ENCODE results near the gene SLC12A6. TPM values are rescaled to one million over a fixed set of nuclear protein-coding genes. Genes with fewer than 3 reads are reported as not detected.
"Not testable (repeated sequence)": the region's sequence is repeated elsewhere in the genome, so short reads cannot be mapped to it uniquely, and the experiment has no call there.

The SLC12A6 gene
- total RNA-seq, 4 donors from 2014 or later, result 32.6 to 47.8 (median 42.1) TPM

DNA sequence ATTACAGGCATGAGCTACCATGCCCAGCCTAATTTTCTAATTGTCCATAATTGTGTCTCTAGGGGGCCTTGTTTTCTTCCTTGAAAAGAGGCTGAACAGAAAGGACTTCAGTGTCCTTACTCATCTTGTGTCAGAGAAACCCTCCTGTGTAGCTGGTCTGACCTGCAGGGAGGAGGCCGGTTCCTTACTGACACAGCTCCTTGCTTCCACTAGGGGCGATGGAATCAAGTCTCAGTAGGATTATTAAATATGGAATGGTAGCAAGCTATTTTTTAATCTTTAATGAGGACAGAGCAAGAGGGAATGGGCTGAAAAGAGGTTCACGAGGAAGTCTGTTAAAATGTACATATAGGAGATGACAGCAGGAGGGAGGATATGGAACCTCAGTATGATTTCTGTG, 20.8 kb upstream of the SLC12A6 start:
- Histone ChIP-seq H3K4me1 (no peaks in the 10 kb centered on the region), H3K4me3 (replicated peaks in 1 of 3) (no peak overlapping the region), H3K9me3 (no peaks in the 10 kb centered on the region), H3K36me3 (no peaks in the 10 kb centered on the region), H3K27ac (no peak overlapping the region), H3K27me3 (no peaks in the 10 kb centered on the region)
- 87 to 88% methylated on average over 3 of the region's 3 CpGs for WGBS, 2 donors
- TF ChIP-seq POLR2A (IDR thresholded peaks at IDR 0.05), result no peak
- TF ChIP-seq, protein P1, sequence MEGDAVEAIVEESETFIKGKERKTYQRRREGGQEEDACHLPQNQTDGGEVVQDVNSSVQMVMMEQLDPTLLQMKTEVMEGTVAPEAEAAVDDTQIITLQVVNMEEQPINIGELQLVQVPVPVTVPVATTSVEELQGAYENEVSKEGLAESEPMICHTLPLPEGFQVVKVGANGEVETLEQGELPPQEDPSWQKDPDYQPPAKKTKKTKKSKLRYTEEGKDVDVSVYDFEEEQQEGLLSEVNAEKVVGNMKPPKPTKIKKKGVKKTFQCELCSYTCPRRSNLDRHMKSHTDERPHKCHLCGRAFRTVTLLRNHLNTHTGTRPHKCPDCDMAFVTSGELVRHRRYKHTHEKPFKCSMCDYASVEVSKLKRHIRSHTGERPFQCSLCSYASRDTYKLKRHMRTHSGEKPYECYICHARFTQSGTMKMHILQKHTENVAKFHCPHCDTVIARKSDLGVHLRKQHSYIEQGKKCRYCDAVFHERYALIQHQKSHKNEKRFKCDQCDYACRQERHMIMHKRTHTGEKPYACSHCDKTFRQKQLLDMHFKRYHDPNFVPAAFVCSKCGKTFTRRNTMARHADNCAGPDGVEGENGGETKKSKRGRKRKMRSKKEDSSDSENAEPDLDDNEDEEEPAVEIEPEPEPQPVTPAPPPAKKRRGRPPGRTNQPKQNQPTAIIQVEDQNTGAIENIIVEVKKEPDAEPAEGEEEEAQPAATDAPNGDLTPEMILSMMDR (IDR thresholded peaks at IDR 0.05), result no peak
- DNase-seq, result no peak
- intact Hi-C loops (cut with DNase I), result no loop called here

DNA sequence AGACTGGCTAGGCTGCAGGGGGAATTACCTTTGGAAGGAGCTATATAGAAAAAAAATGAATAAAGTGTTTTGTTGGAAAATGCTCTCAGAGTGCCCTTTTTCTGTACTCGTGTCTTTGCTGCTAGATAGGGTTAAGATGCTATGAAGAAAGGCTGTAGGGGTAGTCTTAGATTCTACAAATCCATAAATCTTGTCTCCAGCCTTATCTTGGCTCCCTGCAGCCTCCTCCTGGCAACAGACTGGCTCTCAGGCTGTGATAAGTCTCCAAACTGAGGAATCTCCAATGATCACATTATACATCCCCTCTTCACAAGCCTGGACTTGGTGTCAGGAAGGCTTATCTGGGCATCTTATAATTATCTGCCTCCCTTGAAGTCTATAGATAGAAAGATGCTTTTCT, 20.1 kb upstream of the SLC12A6 start:
- H3K9me3 ChIP-seq, result no peaks in the 10 kb centered on the region
- no peak overlapping the region for H3K4me3 ChIP-seq (replicated peaks in 1 of 3)
- no peak overlapping the region for H3K27ac ChIP-seq
- intact Hi-C loops (cut with DNase I), result no loop called here
- no peaks in the 10 kb centered on the region for H3K4me1 ChIP-seq
- WGBS, 2 donors, result 92 to 95% methylated on average over 1 of the region's 1 CpG
- TF ChIP-seq, protein P1 (IDR thresholded peaks at IDR 0.05), result no peak
- no peak for TF ChIP-seq POLR2A (IDR thresholded peaks at IDR 0.05)
- H3K27me3 ChIP-seq, result no peaks in the 10 kb centered on the region
- DNase-seq, result no peak
- no peaks in the 10 kb centered on the region for H3K36me3 ChIP-seq

DNA sequence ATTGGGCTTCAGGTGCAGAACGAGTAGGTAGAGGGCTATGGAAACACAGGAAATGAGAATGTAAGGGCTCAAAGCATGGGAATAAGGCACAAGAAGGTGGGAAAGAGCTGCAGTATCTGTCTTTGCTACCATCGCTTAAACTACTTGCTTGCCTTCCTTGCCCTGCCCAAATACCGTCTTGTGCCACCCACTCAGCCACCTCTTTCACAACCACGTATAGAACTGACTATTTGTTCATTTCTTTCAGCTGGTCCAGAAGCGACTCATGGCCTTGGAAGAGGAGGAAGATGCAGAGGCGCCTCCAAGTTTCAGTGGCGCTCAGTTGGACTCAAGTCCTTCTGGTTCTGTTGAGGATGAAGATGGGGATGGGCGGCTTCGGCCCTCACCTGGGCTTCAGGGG, 17.7 kb upstream of the SLC12A6 start:
- H3K4me3 ChIP-seq (replicated peaks in 1 of 3), result no peak overlapping the region
- H3K36me3 ChIP-seq, result no peaks in the 10 kb centered on the region
- no peak overlapping the region for H3K27ac ChIP-seq
- H3K4me1 ChIP-seq, result no peaks in the 10 kb centered on the region
- intact Hi-C loops (cut with DNase I), result no loop called here
- 92 to 93% methylated on average over 9 of the region's 9 CpGs for WGBS, 2 donors
- no peaks in the 10 kb centered on the region for H3K27me3 ChIP-seq
- no peak for DNase-seq
- no peaks in the 10 kb centered on the region for H3K9me3 ChIP-seq
- TF ChIP-seq, protein P1 (IDR thresholded peaks at IDR 0.05), result no peak
- no peak for TF ChIP-seq POLR2A (IDR thresholded peaks at IDR 0.05)

DNA sequence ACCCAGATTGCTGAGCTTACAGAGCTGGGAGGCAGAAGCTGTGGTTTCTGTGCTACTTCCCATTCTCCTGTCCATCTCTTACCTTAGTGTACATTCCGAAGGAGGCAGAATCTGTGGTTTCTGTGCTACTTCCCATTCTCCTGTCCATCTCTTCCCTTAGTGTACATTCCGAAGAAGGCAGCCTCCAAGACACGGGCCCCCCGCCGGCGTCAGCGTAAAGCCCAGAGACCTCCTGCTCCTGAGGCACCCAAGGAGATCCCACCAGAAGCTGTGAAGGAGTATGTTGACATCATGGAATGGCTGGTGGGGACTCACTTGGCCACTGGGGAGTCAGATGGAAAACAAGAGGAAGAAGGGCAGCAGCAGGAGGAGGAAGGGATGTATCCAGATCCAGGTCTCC, 16.7 kb upstream of the SLC12A6 start:
- H3K36me3 ChIP-seq, result no peaks in the 10 kb centered on the region
- H3K9me3 ChIP-seq, result no peaks in the 10 kb centered on the region
- WGBS, 2 donors, result 93 to 95% methylated on average over 7 of the region's 7 CpGs
- no peak overlapping the region for H3K27ac ChIP-seq
- no peak for TF ChIP-seq POLR2A (IDR thresholded peaks at IDR 0.05)
- TF ChIP-seq, protein P1 (IDR thresholded peaks at IDR 0.05), result no peak
- no peak for DNase-seq
- H3K4me3 ChIP-seq (replicated peaks in 1 of 3), result no peak overlapping the region
- intact Hi-C loops (cut with DNase I), result no loop called here
- no peaks in the 10 kb centered on the region for H3K4me1 ChIP-seq
- H3K27me3 ChIP-seq, result no peaks in the 10 kb centered on the region

DNA sequence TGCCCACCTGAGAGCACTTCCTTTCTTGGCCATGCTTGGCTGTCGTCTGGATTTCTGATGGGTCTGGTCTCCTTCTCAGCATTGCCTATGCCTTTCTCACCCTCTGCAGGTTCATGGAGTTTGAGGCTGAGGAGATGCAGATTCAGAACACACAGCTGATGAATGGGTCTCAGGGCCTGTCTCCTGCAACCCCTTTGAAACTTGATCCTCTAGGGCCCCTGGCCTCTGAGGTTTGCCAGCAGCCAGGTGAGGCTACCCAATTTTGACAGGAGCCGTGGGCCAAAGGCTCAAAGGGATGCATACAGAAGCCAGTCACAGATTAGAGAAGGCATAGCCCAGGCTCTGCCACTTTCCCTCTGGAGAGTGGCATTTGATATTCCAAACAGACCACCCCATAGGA, 16.0 kb upstream of the SLC12A6 start:
- H3K27me3 ChIP-seq, result no peaks in the 10 kb centered on the region
- no peaks in the 10 kb centered on the region for H3K4me1 ChIP-seq
- no peak overlapping the region for H3K27ac ChIP-seq
- H3K4me3 ChIP-seq (replicated peaks in 1 of 3), result no peak overlapping the region
- no peaks in the 10 kb centered on the region for H3K36me3 ChIP-seq
- H3K9me3 ChIP-seq, result no peaks in the 10 kb centered on the region
- WGBS, 2 donors, result 68 to 89% methylated on average over 2 of the region's 2 CpGs
- intact Hi-C loops (cut with DNase I), result no loop called here
- TF ChIP-seq, protein P1 (IDR thresholded peaks at IDR 0.05), result no peak
- TF ChIP-seq POLR2A (IDR thresholded peaks at IDR 0.05), result no peak
- no peak for DNase-seq

DNA sequence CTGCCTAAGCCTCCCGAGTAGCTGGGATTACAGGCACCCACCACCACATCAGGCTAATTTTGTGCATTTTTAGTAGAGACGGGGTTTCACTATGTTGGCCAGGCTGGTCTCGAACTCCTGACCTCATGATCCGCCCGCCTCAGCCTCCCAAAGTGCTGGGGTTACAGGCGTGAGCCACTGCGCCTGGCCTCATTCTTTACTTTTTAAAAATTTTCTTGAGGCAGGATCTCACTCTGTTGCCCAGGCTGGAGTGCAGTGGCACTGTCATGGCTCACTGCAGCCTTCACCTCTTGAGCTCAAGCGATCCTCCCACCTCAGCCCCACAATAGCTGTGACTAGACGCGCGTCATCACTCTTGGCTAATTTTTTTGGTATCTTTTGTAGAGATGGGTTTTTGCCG, 15.4 kb upstream of the SLC12A6 start:
- 91 to 96% methylated on average over 12 of the region's 12 CpGs for WGBS, 2 donors
- H3K36me3 ChIP-seq; H3K27ac ChIP-seq; H3K27me3 ChIP-seq; DNase-seq; intact Hi-C loops (cut with DNase I); H3K4me3 ChIP-seq (replicated peaks in 1 of 3); H3K4me1 ChIP-seq; H3K9me3 ChIP-seq: not testable (repeated sequence)
